ENCODE data around the gene TUBB3. TPM values are rescaled to one million over a fixed set of nuclear protein-coding genes. Genes with fewer than 3 reads are reported as not detected.

Gene TUBB3
- total RNA-seq, 1 experiment from 2014 or later: 164 TPM

GRCh38 chr16:89961920-89962319, 38.8 kb downstream of the TUBB3 start:
- WGBS (ENCODE audit: extremely low coverage, insufficient read length, low lambda C conversion rate): no CpG with 5 or more reads among the region's 23 CpGs
- H3K23ac ChIP-seq (ENCODE audit: insufficient read length, low read depth, low read length): no peak overlapping the region

More at GRCh38 chr16:89961920-89962319, 38.8 kb downstream of the TUBB3 start:
- no peaks in the 10 kb centered on the region for H3K27me3 Mint-ChIP-seq (ENCODE audit: low read depth)
- H2BK12ac ChIP-seq (ENCODE audit: insufficient read length, low read depth, low read length): no peak overlapping the region
- no peak overlapping the region for H3K4me2 ChIP-seq (ENCODE audit: insufficient read depth, insufficient read length, low read length)
- H3K27me3 ChIP-seq (ENCODE audit: insufficient read depth, low read length): no peaks in the 10 kb centered on the region
- no peak overlapping the region for H3K56ac ChIP-seq (ENCODE audit: insufficient read length, low read depth, low read length)
- no peaks in the 10 kb centered on the region for H3K79me1 ChIP-seq (ENCODE audit: insufficient read depth, low read depth, low read length, poor library complexity, severe bottlenecking)
- H3K9ac ChIP-seq (ENCODE audit: extremely low read depth, insufficient read length, low read length): no peak overlapping the region
- no peak overlapping the region for H3K27ac Mint-ChIP-seq
- H3K18ac ChIP-seq (ENCODE audit: insufficient read length, low read depth, low read length): no peak overlapping the region
- no peak overlapping the region for H2AFZ ChIP-seq (ENCODE audit: low read length)
- no peaks in the 10 kb centered on the region for H3K23me2 ChIP-seq (ENCODE audit: insufficient read length, low read depth, low read length, poor library complexity, severe bottlenecking)
- H4K20me1 ChIP-seq (ENCODE audit: control insufficient read depth, insufficient read depth, insufficient read length): no peaks in the 10 kb centered on the region
- no peak overlapping the region for H2BK15ac ChIP-seq (ENCODE audit: low read depth, low read length)
- peaks cover 11 to 42% (median 30%) of the 10 kb centered on the region in 3 experiments for H3K36me3 Mint-ChIP-seq (ENCODE audit: insufficient read depth in 1 of 3, low read depth in 3 of 3)
- no peak overlapping the region for H3K4me3 Mint-ChIP-seq
- H3K79me2 ChIP-seq (ENCODE audit: insufficient read depth, low read length): no peaks in the 10 kb centered on the region
- no peak overlapping the region for H3K4ac ChIP-seq (ENCODE audit: low read depth, low read length)
- no peak overlapping the region for H3K27ac ChIP-seq (ENCODE audit: insufficient read length, low read depth, low read length)
- no peaks in the 10 kb centered on the region for H3K9me3 ChIP-seq (ENCODE audit: control insufficient read depth, low read depth, low read length)
- peaks cover 3 to 4% of the 10 kb centered on the region in 2 experiments; a peak in 3 of 4 replicates for H3K4me1 Mint-ChIP-seq
- no peak overlapping the region for H4K8ac ChIP-seq (replicated peaks; ENCODE audit: insufficient read length, low read depth, low read length)
- DNase-seq: no peak
- no peak overlapping the region for H2AK5ac ChIP-seq (ENCODE audit: insufficient read length, low read length)
- no peak overlapping the region for H3T11ph ChIP-seq (ENCODE audit: low read length)
- no peak overlapping the region for H2BK5ac ChIP-seq (ENCODE audit: insufficient read length, low read length)
- H4K5ac ChIP-seq (ENCODE audit: insufficient read length, low read depth, low read length): no peak overlapping the region
- no peaks in the 10 kb centered on the region for H3K4me1 ChIP-seq (ENCODE audit: insufficient read depth, low read length)
- H2BK120ac ChIP-seq (ENCODE audit: low read depth, low read length, poor library complexity, severe bottlenecking): no peak overlapping the region
- H4K91ac ChIP-seq (ENCODE audit: insufficient read length, low read depth, low read length): no peak overlapping the region
- H3K9me3 Mint-ChIP-seq: no peaks in the 10 kb centered on the region; a peak in 1 of 5 replicates
- no peak overlapping the region for H3K14ac ChIP-seq (ENCODE audit: insufficient read depth, low read length)
- H2BK20ac ChIP-seq (ENCODE audit: low read depth, low read length, poor library complexity, severe bottlenecking): no peak overlapping the region
- no peak for TF ChIP-seq CTCF (conservative IDR thresholded peaks at IDR 0.05)
